Endothelial cell of umbilical vein (primary cell): ENCODE data around the gene CCDC167. TPM values are rescaled to one million over a fixed set of nuclear protein-coding genes. Genes with fewer than 3 reads are reported as not detected.

Experiments used
- BruUV-seq: library from RNA; stranded (reverse); fragments of 400-500 nt; replicated peaks from 2 replicates; lab custom pipeline; 2021; lab: Mats Ljungman, UMichigan
- CTCF ChIA-PET: fragments of 300-600, 350-600 bp; sonication (Branson Sonifier 250); formaldehyde crosslinking; loops from one replicate; lab custom pipeline; 2021; ENCODE audit warnings: antibody characterized with exemption, inconsistent platforms; lab: Charles Lee
- POLR2A ChIA-PET: fragments of 300-600, 350-600 bp; sonication (Branson Sonifier 250); formaldehyde crosslinking; loops from one replicate; lab custom pipeline; 2021; ENCODE audit warnings: antibody characterized with exemption, inconsistent platforms; lab: Charles Lee
- DNase-seq: peaks from one replicate; pipeline ENCODE4 v3.0.0-alpha.2; 2011; ENCODE audit warnings: low read depth, low spot score
- FAIRE-seq: peaks from 2 replicates; lab custom pipeline; 2011; peaks lifted over from hg19 to GRCh38; lab: Jason Lieb, UNC
- H2AFZ ChIP-seq: 2 replicates; pipeline ENCODE4 v1.6.0; 2012; ENCODE audit warnings: low read depth, low read length, control low read depth, inconsistent platforms
- H3K27ac ChIP-seq: 2 replicates; pipeline ENCODE4 v1.5.1; 2011; ENCODE audit warnings: low read depth, mild to moderate bottlenecking, control low read depth, low read length, moderate library complexity; ENCODE audit not compliant: insufficient read depth
- H3K27me3 ChIP-seq, 2 experiments: 2 replicates each; pipeline versions ENCODE4 v1.6.0 to v1.6.1; 2011; ENCODE audit warnings: low read length in 2 of 2, mixed read lengths in 1 of 2; ENCODE audit not compliant: control insufficient read depth in 2 of 2, insufficient read depth in 2 of 2
- H3K36me3 ChIP-seq, 2 experiments: 2 replicates in 1 of 2; 3 replicates in 1 of 2; pipeline ENCODE4 v1.5.1; 2011; ENCODE audit warnings: low read length in 2 of 2, mild to moderate bottlenecking in 1 of 2, moderate library complexity in 1 of 2; ENCODE audit not compliant: control insufficient read depth in 2 of 2, insufficient read depth in 2 of 2; ENCODE audit errors: extremely low read depth in 1 of 2
- H3K4me1 ChIP-seq: 3 replicates; pipeline ENCODE4 v1.5.1; 2011; ENCODE audit warnings: mild to moderate bottlenecking, low read length; ENCODE audit not compliant: control insufficient read depth, insufficient read depth; ENCODE audit errors: extremely low read depth
- H3K4me2 ChIP-seq: 2 replicates; pipeline ENCODE4 v1.6.1; 2011; ENCODE audit warnings: low read length, control low read depth, mixed read lengths; ENCODE audit not compliant: insufficient read depth
- H3K4me3 ChIP-seq, 3 experiments: fragments of 200-600 bp in 1 of 3; sonication (generic), shearing (Covaris generic) in 1 of 3; replicated peaks in 1 of 3; 2 replicates each; pipeline ENCODE4 v1.5.1; 2011 to 2016; ENCODE audit warnings: control low read depth in 3 of 3, low read length in 3 of 3, mild to moderate bottlenecking in 2 of 3, inconsistent platforms in 1 of 3, low read depth in 1 of 3, moderate library complexity in 1 of 3; ENCODE audit not compliant: insufficient read depth in 1 of 3
- H3K79me2 ChIP-seq: 2 replicates; pipeline ENCODE4 v1.6.0; 2012; ENCODE audit warnings: low read length, inconsistent platforms; ENCODE audit not compliant: control insufficient read depth, insufficient read depth
- H3K9ac ChIP-seq: replicated peaks from 2 replicates; pipeline ENCODE3; 2011; ENCODE audit warnings: low read length, control low read depth; ENCODE audit not compliant: insufficient read depth; ENCODE audit errors: extremely low read depth
- H3K9me1 ChIP-seq: replicated peaks from 3 replicates; pipeline ENCODE4 v1.6.0; 2011; ENCODE audit warnings: mild to moderate bottlenecking, low read length; ENCODE audit not compliant: control insufficient read depth, insufficient read depth; ENCODE audit errors: extremely low read depth
- H3K9me3 ChIP-seq: replicated peaks from 2 replicates; pipeline ENCODE4 v1.5.1; 2012; ENCODE audit warnings: low read length, inconsistent platforms; ENCODE audit not compliant: control insufficient read depth, insufficient read depth
- H4K20me1 ChIP-seq: replicated peaks from 2 replicates; pipeline ENCODE3; 2011; ENCODE audit warnings: mild to moderate bottlenecking, low read length; ENCODE audit not compliant: control insufficient read depth, insufficient read depth; ENCODE audit errors: extremely low read depth
- CTCF ChIP-seq, 2 donors: IDR thresholded peaks; 1 replicate in 1 of 2; 2 replicates in 1 of 2; pipeline ENCODE4 v1.5.1; 2011; ENCODE audit warnings: low read length in 2 of 2, mild to moderate bottlenecking in 2 of 2, moderate library complexity in 2 of 2, control low read depth in 1 of 2, inconsistent platforms in 1 of 2, low read depth in 1 of 2; ENCODE audit not compliant: insufficient read depth in 1 of 2; ENCODE audit errors: extremely low read depth in 1 of 2
- EZH2 ChIP-seq: IDR thresholded peaks from 2 replicates; pipeline ENCODE4 v1.6.1; 2012; ENCODE audit warnings: borderline replicate concordance, low read depth, mild to moderate bottlenecking, moderate library complexity, low read length, inconsistent platforms; ENCODE audit not compliant: severe bottlenecking
- FOS ChIP-seq: IDR thresholded peaks from 2 replicates; pipeline ENCODE4 v1.6.1; 2011; ENCODE audit warnings: mild to moderate bottlenecking, low read length, moderate library complexity, borderline replicate concordance; ENCODE audit not compliant: insufficient read depth
- GATA2 ChIP-seq: IDR thresholded peaks from 2 replicates; pipeline ENCODE4 v1.7.0; 2011; ENCODE audit warnings: low read depth, mild to moderate bottlenecking, moderate library complexity, mixed read lengths, low read length; ENCODE audit not compliant: insufficient read length, insufficient read depth
- JUN ChIP-seq: IDR thresholded peaks from 2 replicates; pipeline ENCODE4 v1.6.1; 2011; ENCODE audit warnings: borderline replicate concordance, low read depth; ENCODE audit not compliant: insufficient read length, insufficient read depth
- MAX ChIP-seq: IDR thresholded peaks from 2 replicates; pipeline ENCODE4 v1.6.1; 2011; ENCODE audit not compliant: insufficient read depth, insufficient read length
- MYC ChIP-seq: IDR thresholded peaks from one replicate; pipeline ENCODE4 v1.6.1; 2011; ENCODE audit warnings: mild to moderate bottlenecking, low read depth, low read length
- POLR2A ChIP-seq: IDR thresholded peaks from 2 replicates; pipeline ENCODE4 v1.6.1; 2012; ENCODE audit warnings: low read depth, mild to moderate bottlenecking, control low read depth, low read length
- POLR2AphosphoS5 ChIP-seq: IDR thresholded peaks from 2 replicates; pipeline ENCODE4 v1.6.1; 2012; ENCODE audit warnings: low read depth, mild to moderate bottlenecking, control low read depth, low read length, moderate library complexity; ENCODE audit not compliant: insufficient read depth
- dilution Hi-C: fragments of 300-500 bp; cut with MboI; formaldehyde crosslinking; loops from one replicate; pipeline ENCODE4 v1.15.0; 2019; ENCODE audit warnings: low sequenced_read_pairs; ENCODE audit not compliant: extremely low pct_ligation_motif_present
- intact Hi-C: fragments of 100-400 bp; cut with micrococcal nuclease; formaldehyde crosslinking; loops from one replicate; pipeline ENCODE4 v1.10.0; 2022
- polyA plus RNA-seq, 4 experiments: library from polyadenylated mRNA; depleted of rRNA in 3 of 4; stranded (reverse) in 3 of 4; unstranded in 1 of 4; fragments of >200 nt; gene quantifications; 2 replicates each; pipeline versions ENCODE4 v1.2.1 to v1.2.3, GENCODE V29; 2011 to 2012; ENCODE audit warnings: missing spikeins in 1 of 4
- total RNA-seq: library from RNA; stranded (reverse); gene quantifications from 2 replicates; pipeline ENCODE4 v1.2.3, GENCODE V29; 2021

Gene CCDC167
- total and polyA plus RNA-seq, 2 donors (not counting 3 experiments of a cell fraction or from before 2014, with no cell fraction given) = 46.6 to 105 TPM

- Histone ChIP-seq H3K4me2 (no peak overlapping the region), H2AFZ (no peak overlapping the region), H3K36me3 (peaks cover 0 to 2% of the 10 kb centered on the region in 2 experiments), H3K27ac (no peak overlapping the region), H4K20me1 (no peaks in the 10 kb centered on the region), H3K79me2 (no peaks in the 10 kb centered on the region), H3K4me1 (no peaks in the 10 kb centered on the region), H3K9me1 (no peaks in the 10 kb centered on the region), H3K9ac (no peak overlapping the region), H3K4me3 (no peak overlapping the region), H3K9me3 (no peaks in the 10 kb centered on the region), H3K27me3 (no peaks in the 10 kb centered on the region)
- BruUV-seq = no TSS peak
- dilution Hi-C loops (no loop called here), intact Hi-C loops (no loop called here)
- ChIA-PET CTCF (interaction anchor here (4.6 kb wide), 1 partner anchor 75 kb away, joined by 18 read pairs; no protein-coding TSS in a partner anchor), POLR2A (no interaction called here)
- FAIRE-seq (no peak), DNase-seq (no peak)
- TF ChIP-seq POLR2AphosphoS5 (no peak), MAX (no peak), MYC (no peak), GATA2 (no peak), FOS (no peak), POLR2A (no peak), CTCF (IDR thresholded peaks at IDR 0.05; ENCODE audit: extremely low read depth in 1 of 2, insufficient read depth in 1 of 2, low read depth in 1 of 2, low read length in 2 of 2) (no peak), EZH2 (no peak), JUN (no peak)
These were observed 9.0 kb downstream of the CCDC167 start for GRCh38 chr6:37490536-37491170.
